Heart right ventricle (tissue), 16 donors: ENCODE data around the gene SLC29A3. TPM values are rescaled to one million over a fixed set of nuclear protein-coding genes. Genes with fewer than 3 reads are reported as not detected.
"Not testable (repeated sequence)": the region's sequence is repeated elsewhere in the genome, so short reads cannot be mapped to it uniquely, and the experiment has no call there.

Source experiments
- ATAC-seq, 8 donors: fragments of 200-7000 bp; cut with Tn5 transposase; one replicate each; pipeline ENCODE4 v1.9.1; 2020; ENCODE audit warnings: mild to moderate bottlenecking in 8 of 8, moderate library complexity in 8 of 8, moderate number of reproducible peaks in 1 of 8
- DNase-seq, 2 donors: peaks; one replicate each; pipeline ENCODE4 v3.0.0-alpha.2; 2020
- H3K27ac ChIP-seq, 10 donors: fragments of 200-600 bp; sonication (generic) in 2 of 10; one replicate each; pipeline versions ENCODE4 v1.5.0 to v1.8.0; 2020 to 2022; ENCODE audit warnings: mild to moderate bottlenecking in 3 of 10
- H3K27me3 ChIP-seq, 7 donors: fragments of 200-600 bp; one replicate each; pipeline ENCODE4 v1.8.0; 2021 to 2022; ENCODE audit warnings: mild to moderate bottlenecking in 2 of 7
- H3K36me3 ChIP-seq, 9 donors: fragments of 200-600 bp; sonication (generic) in 1 of 9; one replicate each; pipeline versions ENCODE4 v1.5.0 to v1.8.0; 2020 to 2022; ENCODE audit warnings: mild to moderate bottlenecking in 2 of 9
- H3K4me1 ChIP-seq, 9 donors: fragments of 200-600 bp; sonication (generic) in 1 of 9; one replicate each; pipeline versions ENCODE4 v1.5.0 to v1.8.0; 2020 to 2022; ENCODE audit warnings: mild to moderate bottlenecking in 4 of 9
- H3K4me3 ChIP-seq, 10 donors: fragments of 200-600 bp; sonication (generic) in 2 of 10; one replicate each; pipeline versions ENCODE4 v1.5.0 to v1.8.0; 2020 to 2022; ENCODE audit warnings: mild to moderate bottlenecking in 7 of 10, moderate library complexity in 2 of 10
- H3K9me3 ChIP-seq, 11 donors: fragments of 200-600 bp in 10 of 11; sonication (generic) in 2 of 11; one replicate each; pipeline versions ENCODE4 v1.5.0 to v1.8.0; 2013 to 2022; ENCODE audit warnings: mild to moderate bottlenecking in 2 of 11, control low read depth in 1 of 11, moderate library complexity in 1 of 11
- WGBS, 2 donors: extraction: QIAGEN DNeasy Blood & Tissue Kit; methylation state at CpG; one replicate each; pipeline ENCODE4 v1.1.7; 2013; ENCODE audit warnings: inconsistent platforms in 1 of 2; 5-methylcytosine and 5-hydroxymethylcytosine counted together
- intact Hi-C, 10 donors: fragments of 100-400 bp; cut with DNase I; formaldehyde crosslinking; loops; one replicate each; pipeline versions ENCODE4 v1.11.1 to v1.14.2; 2022
- polyA plus RNA-seq, 2 donors: library from polyadenylated mRNA; stranded (reverse); fragments of 200-250 nt; gene quantifications; one replicate each; pipeline ENCODE4 v1.2.3, GENCODE V29; 2013
- total RNA-seq, 10 donors: library from RNA; stranded (reverse); fragmentation: NEBNext Ultra II Directional in 3 of 10; extraction: Animal tissue kit (Norgen Biotek cat#: 25700) in 3 of 10; gene quantifications; one replicate each; pipeline versions ENCODE4 v1.2.1 to v1.2.4, GENCODE V29; 2021 to 2023
- TF ChIP-seq, protein P1 (sequence below), 9 donors: fragments of 200-600 bp; sonication (generic) in 2 of 9; IDR thresholded peaks; one replicate each; pipeline versions ENCODE4 v1.5.0 to v1.8.0; 2021 to 2022; ENCODE audit warnings: antibody characterized with exemption in 9 of 9, mild to moderate bottlenecking in 5 of 9, moderate library complexity in 1 of 9
- donor health status: Arrhythmogenic right ventricular cardiomyopathy.
- donor health status: ischemic (EF 13 %, LVEDD 7.1; RV severe dilation, severe dysfunction).
- donor health status: healthy with polysubstance abuse.
- donor health status: DM: no; HTN: yes; CAD: no.
- donor health status: DM: no; HTN: no; CAD: no.
- donor health status: ischemic (EF 25% LVEDD 6.9; RV normal size, moderate dysfunction).
- donor health status: ischemic (EF 25% LVEDD 5.7; RV mildly dilated, moderate dysfunction).
- donor health status: healthy.
- donor health status: DM: yes; HTN: yes; CAD: no.
- donor health status: Ischemic cardiomyopathy.
- donor health status: ischemic (EF 35%, LVEDD 5.7; RV mildly dilated, moderate dysfunction).
- donor health status: nonischemic (EF 11% LVEDD 7.7; RV severe dilation, severe dysfunction).
- donor health status: DM: yes; HTN: yes; CAD: no.
- donor health status: PGD.
- donor health status: ischemic (EF 29% LVEDD 5.4; RV normal size, mild dysfunction).
- donor health status: nonischemic (EF 23%, LVEDD 6.1; RV moderate dilation, normal function).

Gene SLC29A3
- total and polyA plus RNA-seq, 12 donors, result 0.89 to 3.5 (median 1.2) TPM

DNA sequence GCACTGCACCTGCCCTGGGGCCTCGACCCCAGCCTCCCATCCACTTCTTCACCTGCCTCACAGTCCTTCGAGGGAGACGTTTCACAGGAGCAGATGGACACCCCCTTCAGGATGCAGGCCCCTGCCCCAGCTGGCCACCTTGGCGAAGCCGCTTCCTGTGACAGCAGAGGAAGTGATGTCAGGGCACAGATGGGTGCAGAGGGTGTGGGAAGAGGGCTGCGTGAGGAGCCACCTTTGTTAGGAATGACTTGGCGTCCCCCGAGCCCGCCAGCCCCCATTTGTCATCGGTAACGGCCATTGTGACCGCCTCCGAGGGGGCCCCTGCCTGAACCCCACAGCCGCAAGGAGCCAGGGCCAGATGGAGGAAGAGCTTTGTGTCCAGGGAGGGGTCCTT, 47.4 kb upstream of the SLC29A3 start:
- no peaks in the 10 kb centered on the region for H3K27me3 ChIP-seq
- WGBS, 2 donors, result 71 to 77% methylated on average over 14 of the region's 14 CpGs
- H3K4me1 ChIP-seq, result peaks cover 27 to 92% (median 56%) of the 10 kb centered on the region in 9 donors
- peak overlapping the region in 2 of 10 donors; percentile 12 to 53 for H3K27ac ChIP-seq
- H3K9me3 ChIP-seq, result no peaks in the 10 kb centered on the region
- H3K4me3 ChIP-seq, result no peak overlapping the region
- no peaks in the 10 kb centered on the region for H3K36me3 ChIP-seq
- intact Hi-C loops, result loop anchor here in 2 of 10 donors (2.0 to 5.0 kb wide), 2 partner anchors 59 to 344 kb away; partner anchors contain the start of gene UNC5B (in 1 of the 2)
- no peak for ATAC-seq
- DNase-seq, result peak in 1 of 2 donors; percentile 9
- TF ChIP-seq, protein P1, sequence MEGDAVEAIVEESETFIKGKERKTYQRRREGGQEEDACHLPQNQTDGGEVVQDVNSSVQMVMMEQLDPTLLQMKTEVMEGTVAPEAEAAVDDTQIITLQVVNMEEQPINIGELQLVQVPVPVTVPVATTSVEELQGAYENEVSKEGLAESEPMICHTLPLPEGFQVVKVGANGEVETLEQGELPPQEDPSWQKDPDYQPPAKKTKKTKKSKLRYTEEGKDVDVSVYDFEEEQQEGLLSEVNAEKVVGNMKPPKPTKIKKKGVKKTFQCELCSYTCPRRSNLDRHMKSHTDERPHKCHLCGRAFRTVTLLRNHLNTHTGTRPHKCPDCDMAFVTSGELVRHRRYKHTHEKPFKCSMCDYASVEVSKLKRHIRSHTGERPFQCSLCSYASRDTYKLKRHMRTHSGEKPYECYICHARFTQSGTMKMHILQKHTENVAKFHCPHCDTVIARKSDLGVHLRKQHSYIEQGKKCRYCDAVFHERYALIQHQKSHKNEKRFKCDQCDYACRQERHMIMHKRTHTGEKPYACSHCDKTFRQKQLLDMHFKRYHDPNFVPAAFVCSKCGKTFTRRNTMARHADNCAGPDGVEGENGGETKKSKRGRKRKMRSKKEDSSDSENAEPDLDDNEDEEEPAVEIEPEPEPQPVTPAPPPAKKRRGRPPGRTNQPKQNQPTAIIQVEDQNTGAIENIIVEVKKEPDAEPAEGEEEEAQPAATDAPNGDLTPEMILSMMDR (IDR thresholded peaks at IDR 0.05), result no peak

DNA sequence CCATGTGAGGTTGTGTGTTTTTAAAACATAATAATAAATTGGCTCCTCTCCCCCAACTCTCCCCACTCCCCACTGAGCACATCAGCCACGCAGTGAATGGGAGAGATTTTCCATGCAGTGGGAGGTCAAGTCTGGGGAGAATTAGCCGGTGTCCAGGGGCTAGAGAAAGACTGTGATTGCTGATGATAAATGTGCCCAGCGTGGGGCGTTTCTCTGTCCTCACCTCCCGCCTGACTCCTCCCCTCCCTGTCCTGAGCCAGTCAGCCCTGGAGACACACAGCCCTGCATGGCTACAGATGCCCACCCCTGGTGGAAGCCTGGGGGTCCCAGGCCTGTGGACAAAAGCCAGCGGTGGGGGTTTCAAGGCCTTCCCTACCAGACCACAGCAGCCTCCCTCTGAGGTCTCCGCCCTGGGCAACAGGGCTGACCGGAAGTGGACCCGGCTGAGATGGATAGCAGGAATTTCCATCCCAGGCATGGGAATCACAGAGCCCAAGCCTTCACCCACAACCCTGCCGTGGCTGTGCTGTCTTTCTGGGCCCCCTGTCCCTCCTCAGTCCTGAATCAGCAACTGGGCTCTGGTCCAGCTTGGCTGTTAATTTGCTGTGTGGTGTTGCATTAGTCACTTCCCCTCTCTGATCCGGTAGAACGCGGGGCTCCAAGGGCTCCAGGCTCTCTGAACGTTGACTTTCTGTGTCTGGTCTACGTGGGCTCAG, 46.8 kb upstream of the SLC29A3 start:
- H3K4me1 ChIP-seq, result peaks cover 27 to 90% (median 52%) of the 10 kb centered on the region in 9 donors

DNA sequence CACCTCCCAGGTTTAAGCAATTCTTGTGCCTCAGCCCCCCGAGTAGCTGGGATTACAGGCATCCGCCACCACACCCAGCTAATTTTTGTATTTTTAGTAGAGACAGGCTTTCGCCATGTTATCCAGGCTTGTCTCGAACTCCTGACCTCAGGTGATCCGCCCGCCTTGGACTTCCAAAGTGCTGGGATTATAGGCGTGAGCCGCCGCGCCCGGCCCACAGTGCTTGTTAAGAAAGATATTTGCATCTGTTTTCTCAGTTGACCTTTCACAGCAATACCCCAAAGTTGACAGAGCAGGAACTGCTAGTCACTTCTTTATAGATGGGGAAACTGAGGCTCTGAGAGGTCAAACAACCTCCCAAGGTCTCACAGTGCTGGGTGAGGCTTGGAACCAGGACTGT, 46.1 kb upstream of the SLC29A3 start:
- not testable (repeated sequence) for H3K36me3 ChIP-seq, H3K9me3 ChIP-seq, DNase-seq, ATAC-seq, H3K4me3 ChIP-seq, H3K27me3 ChIP-seq
- Histone ChIP-seq H3K27ac (peak overlapping the region in 1 of 10 donors; percentile 12), H3K4me1 (peaks cover 23 to 85% (median 52%) of the 10 kb centered on the region in 9 donors)
- WGBS, 2 donors, result 91 to 93% methylated on average over 11 of the region's 11 CpGs
- intact Hi-C loops, result loop anchor here in 1 of 10 donors (5.0 kb wide), 1 partner anchor 346 kb away; no protein-coding TSS in a partner anchor

More for the DNA sequence above, 46.8 kb upstream of the SLC29A3 start:
- Histone ChIP-seq H3K27me3 (no peaks in the 10 kb centered on the region), H3K27ac (peak overlapping the region in 2 of 10 donors; percentile 12 to 53), H3K4me3 (no peak overlapping the region), H3K36me3 (no peaks in the 10 kb centered on the region), H3K9me3 (no peaks in the 10 kb centered on the region)
- DNase-seq, result no peak
- intact Hi-C loops, result loop anchor here in 1 of 10 donors (5.0 kb wide), 1 partner anchor 345 kb away; no protein-coding TSS in a partner anchor
- ATAC-seq, result no peak
- TF ChIP-seq, protein P1 (IDR thresholded peaks at IDR 0.05), result no peak
- 61 to 69% methylated on average over 15 of the region's 15 CpGs for WGBS, 2 donors

DNA sequence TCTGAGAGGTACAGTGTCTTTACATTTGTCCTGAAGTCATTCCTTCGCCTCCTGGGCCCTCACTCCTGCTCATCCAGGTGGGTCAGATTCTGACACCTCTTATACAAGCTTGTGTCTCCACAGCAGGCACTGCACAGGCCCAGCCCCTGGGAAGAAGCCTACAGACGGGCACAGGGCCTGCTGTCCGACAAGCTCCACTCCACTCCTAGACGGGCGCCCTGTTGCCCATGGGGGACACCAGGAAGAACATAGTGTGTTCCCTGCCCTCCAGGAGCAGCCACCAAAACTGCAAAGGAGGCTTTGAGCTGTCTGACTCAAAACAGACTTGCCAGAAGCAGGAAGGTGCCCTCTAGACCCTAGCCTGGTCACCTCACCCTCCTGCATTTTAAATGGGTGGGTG, 45.6 kb upstream of the SLC29A3 start:
- intact Hi-C loops, result loop anchor here in 1 of 10 donors (5.0 kb wide), 1 partner anchor 346 kb away; no protein-coding TSS in a partner anchor
- no peak for ATAC-seq
- 90 to 98% methylated on average over 5 of the region's 5 CpGs for WGBS, 2 donors
- TF ChIP-seq, protein P1 (IDR thresholded peaks at IDR 0.05), result no peak
- Histone ChIP-seq H3K27ac (peak overlapping the region in 1 of 10 donors; percentile 12), H3K36me3 (no peaks in the 10 kb centered on the region), H3K4me3 (no peak overlapping the region), H3K4me1 (peaks cover 20 to 85% (median 52%) of the 10 kb centered on the region in 9 donors), H3K27me3 (no peaks in the 10 kb centered on the region), H3K9me3 (no peaks in the 10 kb centered on the region)
- no peak for DNase-seq
